HG02852 (cell line): ENCODE data around the gene UBE2D2.

ENCODE experiments used
- ATAC-seq: cut with Tn5 transposase; IDR thresholded peaks from one replicate; pipeline ENCODE4 v1.9.1; 2021; ENCODE audit warnings: mild to moderate bottlenecking, moderate library complexity; ENCODE audit not compliant: unreplicated experiment

UBE2D2 gene

DNA sequence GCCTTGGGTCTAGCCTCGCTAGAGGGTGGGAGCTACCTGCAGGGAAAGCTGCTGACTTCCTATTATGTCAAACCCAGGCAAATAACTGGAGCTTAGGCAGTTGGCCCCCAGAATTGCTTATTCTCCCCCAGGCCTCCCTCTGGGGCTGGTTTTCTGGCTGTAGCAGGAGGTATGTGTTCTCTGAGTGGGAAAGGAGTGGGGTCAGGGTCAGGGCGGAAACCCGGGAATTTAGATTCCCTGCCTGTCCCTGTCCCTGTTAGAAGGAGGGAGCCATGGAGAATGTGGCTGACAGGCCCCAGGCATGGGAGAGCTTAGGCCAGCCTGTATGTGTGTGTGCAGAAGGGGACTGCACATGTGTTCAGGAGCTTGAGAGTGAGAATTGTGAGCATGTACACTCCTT, 73.4 kb downstream of the UBE2D2 start:
- no peak for ATAC-seq

GRCh38 chr5:139635191-139635590, 74.1 kb downstream of the UBE2D2 start:
- ATAC-seq, result no peak

GRCh38 chr5:139635606-139636206, 74.6 kb downstream of the UBE2D2 start:
- ATAC-seq, result no peak

- ATAC-seq, result peak; percentile 73
Measured at GRCh38 chr5:139636207-139636792, 75.2 kb downstream of the UBE2D2 start.

- peak; percentile 25 for ATAC-seq
Measured at GRCh38 chr5:139636975-139637408, 75.9 kb downstream of the UBE2D2 start.

GRCh38 chr5:139637438-139638089, 76.4 kb downstream of the UBE2D2 start:
- ATAC-seq, result peak; percentile 29

DNA sequence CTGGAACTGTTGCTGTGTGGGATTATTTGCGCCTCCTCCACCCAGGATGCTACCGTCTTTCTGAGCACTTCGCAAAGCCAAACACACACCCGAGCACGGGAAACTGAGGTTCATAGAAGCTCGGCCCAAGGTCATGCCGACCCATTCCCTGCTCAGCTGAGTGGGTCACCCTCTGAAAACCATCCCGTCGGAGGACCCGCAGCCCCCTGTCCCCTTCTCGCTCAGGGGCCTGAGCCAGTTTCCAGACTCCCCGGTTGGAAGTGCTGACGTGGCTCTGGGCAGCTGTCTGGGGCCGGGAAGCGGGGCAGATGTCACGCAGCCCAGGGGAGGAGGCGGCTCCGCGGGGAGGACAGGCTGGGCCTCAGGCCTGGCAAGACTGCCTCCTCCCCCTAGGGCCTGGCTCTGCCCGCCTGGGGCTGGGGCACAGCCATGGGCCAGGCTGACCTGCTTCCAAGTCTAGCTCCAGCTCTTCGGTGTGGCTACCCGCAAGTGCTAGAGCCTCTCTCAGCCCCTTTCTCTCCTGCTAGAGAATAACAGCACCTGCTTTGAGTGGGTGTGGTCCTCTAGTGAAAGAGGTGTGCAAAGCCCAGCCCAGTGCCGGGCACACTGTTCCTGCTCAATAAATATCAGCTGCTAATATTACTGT, 77.1 kb downstream of the UBE2D2 start:
- ATAC-seq, result no peak

GRCh38 chr5:139638736-139639618, 77.8 kb downstream of the UBE2D2 start:
- no peak for ATAC-seq

GRCh38 chr5:139639619-139640380, 78.7 kb downstream of the UBE2D2 start:
- ATAC-seq, result no peak

DNA sequence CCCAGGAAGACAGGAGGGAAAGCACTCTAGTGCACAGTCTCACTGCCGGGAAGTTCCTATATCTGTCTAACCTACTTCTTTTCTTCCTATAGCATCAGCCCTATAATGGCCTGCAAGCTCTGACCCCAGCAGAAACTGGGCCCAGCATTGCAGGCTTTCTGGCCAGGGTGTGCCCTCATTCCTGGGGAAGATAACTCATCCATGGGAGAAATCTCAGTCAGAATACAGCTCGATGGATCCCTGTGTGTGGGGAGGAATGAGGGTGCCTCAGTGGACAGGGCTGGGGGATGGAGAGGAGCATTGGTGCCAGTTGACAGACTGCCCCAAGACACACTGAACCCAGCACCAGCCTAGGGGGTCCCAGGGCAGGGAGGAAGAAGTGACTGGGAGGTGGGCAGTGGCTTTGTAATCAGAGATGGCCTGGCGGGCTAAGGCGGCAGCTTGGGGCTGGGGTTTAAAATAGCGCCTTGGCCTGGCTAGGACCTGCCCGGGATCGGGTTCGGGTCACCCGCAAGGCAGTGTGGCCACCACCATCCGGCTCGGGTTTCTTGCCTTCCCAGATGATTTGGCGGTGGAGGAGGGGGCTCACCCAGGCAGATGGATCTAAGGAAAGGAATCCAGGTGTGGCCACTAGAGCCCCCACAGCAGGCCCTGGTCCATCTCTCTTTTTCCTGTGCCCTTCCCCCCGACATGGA, 79.4 kb downstream of the UBE2D2 start:
- no peak for ATAC-seq

DNA sequence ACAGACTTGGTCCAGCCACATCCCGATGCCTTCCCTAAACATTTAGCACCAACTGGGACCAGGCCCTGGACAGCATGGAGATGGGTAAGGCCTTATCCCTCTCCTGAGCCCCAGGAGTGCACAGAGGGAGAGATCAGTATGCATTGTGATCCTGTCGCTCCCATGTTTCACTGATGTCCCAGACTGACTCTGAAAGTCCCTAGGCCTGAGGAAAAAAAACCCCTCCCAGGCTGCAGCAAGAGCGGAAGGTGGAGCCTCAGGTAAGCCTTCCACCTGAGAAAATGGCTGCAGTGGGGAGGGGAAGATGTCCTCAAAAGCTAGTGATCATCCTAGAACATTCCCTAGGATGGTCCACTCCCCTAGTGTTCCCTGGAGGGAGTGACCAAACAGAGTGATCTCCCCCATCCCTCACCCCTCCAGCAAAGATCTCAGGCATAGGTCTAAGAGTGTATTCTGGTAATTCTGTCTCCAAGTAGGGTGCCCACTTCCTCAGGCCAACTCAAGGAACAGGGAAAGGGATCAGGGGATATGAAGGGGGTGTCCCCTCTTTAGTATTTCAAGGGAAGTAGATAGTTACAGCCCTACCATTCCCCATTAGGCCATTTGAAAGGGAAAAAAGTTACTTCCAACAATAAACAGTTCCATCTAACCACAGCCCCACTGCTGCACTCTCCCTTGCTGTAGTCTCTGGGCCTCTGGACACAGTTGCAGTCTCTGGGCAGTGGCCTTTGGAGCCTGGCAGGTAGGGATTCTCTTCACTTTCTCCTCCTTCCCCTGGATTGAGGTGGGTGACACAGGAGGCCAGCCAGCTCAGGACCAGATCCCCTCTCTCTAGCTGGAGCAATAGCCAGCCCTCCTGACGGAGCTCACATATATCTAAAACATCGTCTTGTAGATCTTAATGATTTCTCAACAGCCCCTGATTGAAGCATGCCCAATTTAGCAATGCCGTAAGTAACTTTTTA, 80.3 kb downstream of the UBE2D2 start:
- no peak for ATAC-seq

- ATAC-seq, result no peak
Measured at GRCh38 chr5:139642213-139642612, 81.1 kb downstream of the UBE2D2 start.

GRCh38 chr5:139642891-139643871, 82.0 kb downstream of the UBE2D2 start:
- ATAC-seq, result no peak

DNA sequence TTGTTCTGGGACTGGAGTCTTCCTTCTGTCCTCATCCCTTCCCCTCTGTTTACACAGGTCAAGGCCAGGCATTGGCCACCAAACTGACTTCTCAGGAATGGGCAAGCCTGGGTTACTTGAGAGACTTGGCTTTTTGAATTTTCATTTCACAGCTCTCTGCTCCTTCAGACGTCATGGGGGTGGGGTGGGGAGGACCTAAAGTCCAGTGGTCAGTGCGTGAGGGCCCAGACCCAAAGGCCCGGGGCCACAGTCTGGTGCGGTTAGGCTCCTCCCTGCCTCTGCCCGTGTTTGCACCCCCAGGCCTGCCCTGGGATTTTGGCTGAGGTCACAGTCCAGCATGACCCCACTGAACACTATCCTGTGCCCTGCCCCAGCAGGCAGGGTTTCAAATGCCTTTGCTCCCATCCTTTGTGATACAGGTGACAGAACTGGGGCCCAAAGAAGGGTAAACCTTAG, 82.9 kb downstream of the UBE2D2 start:
- ATAC-seq, result no peak

DNA sequence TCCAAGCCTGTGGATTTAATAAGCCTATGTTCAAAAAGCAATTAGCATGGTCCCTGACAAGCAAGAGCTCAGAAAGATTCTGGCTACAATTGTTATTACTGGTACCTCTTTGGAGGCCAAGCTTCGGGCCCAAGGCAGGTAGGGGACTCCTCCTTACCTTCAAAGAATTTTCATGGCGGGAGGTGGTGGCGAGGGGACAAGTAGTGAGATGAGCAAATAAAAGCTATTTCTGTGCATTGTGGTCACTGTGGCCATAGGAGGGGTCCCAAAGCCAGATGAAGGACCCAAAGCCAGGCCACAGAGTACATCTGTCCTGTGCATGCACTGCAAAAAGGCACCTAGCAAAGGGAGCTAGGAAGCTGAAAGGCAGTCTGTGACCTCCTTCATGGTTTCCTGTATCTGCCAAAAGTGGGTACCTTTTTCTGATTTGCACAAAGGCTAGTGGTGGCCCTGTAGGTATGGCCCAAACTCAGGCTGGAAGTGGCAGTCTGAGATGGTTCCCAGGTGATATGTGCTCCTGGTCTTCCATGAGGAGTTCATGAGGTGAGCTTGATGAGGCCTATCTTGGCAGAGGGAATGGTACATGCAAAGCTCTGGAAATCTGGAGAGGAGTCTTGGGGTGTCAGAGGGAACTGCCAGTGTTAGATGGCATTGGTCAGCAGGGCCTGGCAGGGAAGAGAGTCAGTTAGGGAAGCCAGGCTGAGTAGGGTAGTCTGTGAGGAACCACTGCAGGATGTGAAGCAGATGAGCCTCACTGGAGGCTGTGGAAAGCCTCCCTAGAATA, 83.7 kb downstream of the UBE2D2 start:
- ATAC-seq, result no peak

DNA sequence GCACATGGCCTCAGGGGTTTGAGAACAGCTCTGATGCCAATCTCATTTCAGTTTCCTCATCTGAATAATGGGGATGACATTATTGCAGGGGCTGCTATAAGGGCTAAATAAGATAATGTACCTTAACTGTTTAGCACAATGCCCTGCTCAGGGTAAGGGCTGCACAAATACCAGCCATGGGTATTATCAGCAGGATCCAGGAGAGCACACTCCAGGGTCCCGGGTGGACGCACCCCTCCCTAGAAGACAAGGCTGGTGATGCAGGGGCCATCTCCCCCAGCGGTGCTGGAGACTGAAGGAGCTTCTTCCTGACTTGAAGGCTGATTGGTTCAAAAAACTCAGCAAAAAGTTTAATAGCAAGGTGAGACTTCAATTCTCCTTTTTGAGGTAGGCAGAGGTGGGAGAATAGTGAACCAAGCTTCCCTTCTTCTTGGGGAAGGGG, 84.3 kb downstream of the UBE2D2 start:
- no peak for ATAC-seq
